Peyer's patch (tissue), 4 donors: ENCODE data around the gene PDE10A.

Experiments used
- POLR2A ChIP-seq, 2 donors: fragments of 450-650 bp; IDR thresholded peaks; one replicate each; pipeline ENCODE4 v1.5.1; 2017; ENCODE audit warnings: antibody characterized with exemption in 2 of 2, mild to moderate bottlenecking in 2 of 2, moderate library complexity in 2 of 2
- TF ChIP-seq, protein P1 (sequence below), 6 experiments: fragments of 450-650 bp in 4 of 6; fragments of 200-600 bp in 2 of 6; sonication (generic) in 1 of 6; IDR thresholded peaks; one replicate each; pipeline ENCODE4 v1.5.1; 2017 to 2019; ENCODE audit warnings: antibody characterized with exemption in 6 of 6, mild to moderate bottlenecking in 3 of 6, moderate library complexity in 1 of 6

GRCh38 chr6:165458134-165458533 is 204.9 kb downstream of the PDE10A start:
- no peak for TF ChIP-seq POLR2A (IDR thresholded peaks at IDR 0.05)
- TF ChIP-seq, protein P1, sequence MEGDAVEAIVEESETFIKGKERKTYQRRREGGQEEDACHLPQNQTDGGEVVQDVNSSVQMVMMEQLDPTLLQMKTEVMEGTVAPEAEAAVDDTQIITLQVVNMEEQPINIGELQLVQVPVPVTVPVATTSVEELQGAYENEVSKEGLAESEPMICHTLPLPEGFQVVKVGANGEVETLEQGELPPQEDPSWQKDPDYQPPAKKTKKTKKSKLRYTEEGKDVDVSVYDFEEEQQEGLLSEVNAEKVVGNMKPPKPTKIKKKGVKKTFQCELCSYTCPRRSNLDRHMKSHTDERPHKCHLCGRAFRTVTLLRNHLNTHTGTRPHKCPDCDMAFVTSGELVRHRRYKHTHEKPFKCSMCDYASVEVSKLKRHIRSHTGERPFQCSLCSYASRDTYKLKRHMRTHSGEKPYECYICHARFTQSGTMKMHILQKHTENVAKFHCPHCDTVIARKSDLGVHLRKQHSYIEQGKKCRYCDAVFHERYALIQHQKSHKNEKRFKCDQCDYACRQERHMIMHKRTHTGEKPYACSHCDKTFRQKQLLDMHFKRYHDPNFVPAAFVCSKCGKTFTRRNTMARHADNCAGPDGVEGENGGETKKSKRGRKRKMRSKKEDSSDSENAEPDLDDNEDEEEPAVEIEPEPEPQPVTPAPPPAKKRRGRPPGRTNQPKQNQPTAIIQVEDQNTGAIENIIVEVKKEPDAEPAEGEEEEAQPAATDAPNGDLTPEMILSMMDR (IDR thresholded peaks at IDR 0.05): no peak
